ENCODE measurements around the gene COL20A1.

The COL20A1 gene

DNA sequence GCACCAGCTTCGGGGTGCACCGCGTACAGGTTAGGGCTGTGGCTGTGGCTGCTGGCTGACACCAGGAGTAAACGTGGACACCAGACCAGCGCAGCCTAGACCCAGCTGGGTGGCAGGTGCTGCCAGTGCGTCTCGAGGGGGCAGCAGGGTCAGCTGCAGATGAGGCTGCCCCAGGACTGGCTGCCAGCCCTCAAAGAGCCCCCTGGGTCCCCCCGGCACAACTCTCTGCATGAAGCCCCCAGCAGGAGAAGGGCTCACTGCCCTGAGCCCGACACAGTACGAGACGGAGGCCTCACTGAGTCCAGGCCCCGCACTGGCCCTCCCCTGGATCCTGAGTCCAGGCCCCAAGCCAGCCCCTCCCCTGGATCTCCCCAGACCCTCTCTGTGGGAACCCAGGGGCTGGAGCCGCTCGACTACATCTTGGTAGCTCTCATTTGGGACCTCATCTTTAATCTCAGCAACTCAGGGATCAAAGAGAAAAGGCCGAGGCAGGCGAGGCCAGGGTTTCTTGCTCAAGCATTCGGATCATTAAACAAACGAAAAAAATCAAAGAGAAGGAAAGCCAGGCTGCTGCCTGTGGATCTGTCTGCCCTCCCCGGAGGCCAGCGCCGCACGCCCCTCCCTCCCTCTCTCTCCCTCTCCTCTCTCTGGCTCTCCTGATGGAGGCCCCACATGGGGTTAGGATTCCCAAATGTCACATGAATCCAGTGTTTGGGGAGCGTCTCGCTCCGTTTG is 31.8 kb upstream of the COL20A1 start:
- no peak overlapping the region for H3K27ac ChIP-seq
- no peak for TF ChIP-seq ZFX (IDR thresholded peaks at IDR 0.05)
- TF ChIP-seq, protein P1, sequence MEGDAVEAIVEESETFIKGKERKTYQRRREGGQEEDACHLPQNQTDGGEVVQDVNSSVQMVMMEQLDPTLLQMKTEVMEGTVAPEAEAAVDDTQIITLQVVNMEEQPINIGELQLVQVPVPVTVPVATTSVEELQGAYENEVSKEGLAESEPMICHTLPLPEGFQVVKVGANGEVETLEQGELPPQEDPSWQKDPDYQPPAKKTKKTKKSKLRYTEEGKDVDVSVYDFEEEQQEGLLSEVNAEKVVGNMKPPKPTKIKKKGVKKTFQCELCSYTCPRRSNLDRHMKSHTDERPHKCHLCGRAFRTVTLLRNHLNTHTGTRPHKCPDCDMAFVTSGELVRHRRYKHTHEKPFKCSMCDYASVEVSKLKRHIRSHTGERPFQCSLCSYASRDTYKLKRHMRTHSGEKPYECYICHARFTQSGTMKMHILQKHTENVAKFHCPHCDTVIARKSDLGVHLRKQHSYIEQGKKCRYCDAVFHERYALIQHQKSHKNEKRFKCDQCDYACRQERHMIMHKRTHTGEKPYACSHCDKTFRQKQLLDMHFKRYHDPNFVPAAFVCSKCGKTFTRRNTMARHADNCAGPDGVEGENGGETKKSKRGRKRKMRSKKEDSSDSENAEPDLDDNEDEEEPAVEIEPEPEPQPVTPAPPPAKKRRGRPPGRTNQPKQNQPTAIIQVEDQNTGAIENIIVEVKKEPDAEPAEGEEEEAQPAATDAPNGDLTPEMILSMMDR (conservative IDR thresholded peaks at IDR 0.05), result no peak

DNA sequence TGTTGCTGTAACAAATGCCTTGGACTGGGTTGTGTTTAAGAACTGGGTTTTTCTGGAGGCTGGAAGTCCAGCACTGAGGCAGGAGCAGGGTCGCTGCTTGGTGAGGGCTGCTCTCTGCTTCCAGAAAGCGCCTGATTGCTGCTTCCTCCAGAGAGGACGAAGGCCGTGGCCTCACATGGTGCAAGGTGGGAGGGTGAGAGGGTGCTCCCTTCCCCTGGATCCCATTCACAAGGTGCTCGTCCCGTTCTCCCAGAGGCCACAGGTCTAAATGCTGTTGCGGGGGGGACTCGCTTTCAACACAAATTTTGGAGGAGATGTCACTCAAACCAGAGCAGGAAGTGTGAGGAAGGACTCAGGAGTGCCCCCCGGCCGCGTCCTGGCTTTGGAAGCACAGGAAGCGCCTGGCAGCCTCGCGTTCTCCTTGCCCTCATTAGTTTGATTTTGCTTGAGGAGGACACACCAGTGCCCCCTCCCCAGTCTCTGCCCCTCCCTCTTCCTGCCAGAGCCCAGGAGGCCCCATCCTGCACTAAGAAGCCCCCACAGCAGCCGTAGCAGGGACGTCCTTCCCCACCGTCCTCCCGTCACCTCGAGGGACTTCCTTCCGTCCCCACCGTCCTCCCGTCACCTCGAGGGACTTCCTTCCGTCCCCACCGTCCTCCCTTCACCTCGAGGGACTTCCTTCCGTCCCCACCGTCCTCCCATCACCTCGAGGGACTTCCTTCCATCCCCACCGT is 31.0 kb upstream of the COL20A1 start:
- H3K27ac ChIP-seq, result no peak overlapping the region
- no peak for TF ChIP-seq ZFX (IDR thresholded peaks at IDR 0.05)
- TF ChIP-seq, protein P1 (conservative IDR thresholded peaks at IDR 0.05), result no peak

DNA sequence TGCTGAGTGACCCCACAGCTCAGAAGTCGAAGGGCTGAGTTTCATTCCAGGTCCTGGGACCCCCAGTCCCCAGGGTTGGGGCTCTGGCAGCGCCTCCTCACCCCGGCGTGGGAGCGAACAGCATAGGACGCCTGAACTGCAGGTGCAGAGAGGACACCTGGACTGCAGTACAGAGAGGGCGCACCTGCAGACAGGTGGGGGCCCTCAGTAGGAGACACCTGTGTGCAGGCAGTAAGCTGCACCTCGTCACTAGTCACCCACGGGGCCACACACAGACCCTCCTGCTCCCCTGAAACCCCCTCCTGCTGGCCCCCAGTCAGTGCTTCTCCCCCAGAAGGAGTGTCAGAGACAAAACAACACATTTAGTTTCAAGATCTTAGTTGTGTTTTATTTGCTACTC is 30.1 kb upstream of the COL20A1 start:
- H3K27ac ChIP-seq, result no peak overlapping the region
- no peak for TF ChIP-seq ZFX (IDR thresholded peaks at IDR 0.05)
- TF ChIP-seq, protein P1 (conservative IDR thresholded peaks at IDR 0.05), result no peak

DNA sequence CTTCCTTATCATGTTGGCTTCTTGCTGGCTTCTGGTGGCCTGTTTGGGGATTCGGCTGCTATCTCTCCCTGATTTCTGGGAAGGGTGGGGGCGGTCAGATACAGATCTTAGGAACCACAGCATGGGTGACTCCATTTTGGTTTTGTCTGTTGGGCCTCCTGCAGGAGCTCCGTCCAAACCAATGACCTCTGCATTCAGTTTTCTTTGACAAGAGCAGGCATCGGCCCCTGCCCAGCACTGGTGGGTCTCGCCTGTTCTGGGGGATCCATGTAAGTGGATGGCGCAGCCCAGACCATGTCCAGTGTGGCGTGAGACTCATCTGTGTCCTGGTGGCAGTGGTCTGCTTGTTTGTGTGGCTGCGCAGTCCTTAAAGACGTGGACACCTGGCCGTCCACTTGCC is 29.0 kb upstream of the COL20A1 start:
- H3K27ac ChIP-seq, result no peak overlapping the region

DNA sequence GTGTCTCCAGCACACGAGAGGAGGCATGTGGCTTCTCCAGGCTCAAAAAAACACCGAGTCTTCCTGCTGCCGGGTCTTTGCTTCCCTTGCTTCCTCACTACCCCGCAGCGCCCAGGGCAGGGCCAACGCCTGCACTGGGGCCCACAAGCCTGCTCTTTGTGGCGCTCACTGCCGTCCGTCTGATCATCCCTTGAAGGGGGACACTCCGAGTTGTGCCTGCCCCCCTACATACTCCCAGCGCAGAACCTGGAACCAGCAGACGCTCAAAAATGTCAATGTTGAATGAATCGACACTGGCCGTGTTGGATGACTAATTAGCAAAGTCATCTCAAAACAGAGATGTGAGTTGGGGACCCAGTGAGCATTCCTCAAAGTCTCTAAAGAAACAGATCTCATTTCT is 28.5 kb upstream of the COL20A1 start:
- H3K27ac ChIP-seq, result no peak overlapping the region
- TF ChIP-seq ZFX (IDR thresholded peaks at IDR 0.05), result no peak
- TF ChIP-seq, protein P1 (conservative IDR thresholded peaks at IDR 0.05), result no peak

More for the DNA sequence above, 29.0 kb upstream of the COL20A1 start:
- TF ChIP-seq ZFX (IDR thresholded peaks at IDR 0.05), result no peak
- TF ChIP-seq, protein P1 (conservative IDR thresholded peaks at IDR 0.05), result no peak

DNA sequence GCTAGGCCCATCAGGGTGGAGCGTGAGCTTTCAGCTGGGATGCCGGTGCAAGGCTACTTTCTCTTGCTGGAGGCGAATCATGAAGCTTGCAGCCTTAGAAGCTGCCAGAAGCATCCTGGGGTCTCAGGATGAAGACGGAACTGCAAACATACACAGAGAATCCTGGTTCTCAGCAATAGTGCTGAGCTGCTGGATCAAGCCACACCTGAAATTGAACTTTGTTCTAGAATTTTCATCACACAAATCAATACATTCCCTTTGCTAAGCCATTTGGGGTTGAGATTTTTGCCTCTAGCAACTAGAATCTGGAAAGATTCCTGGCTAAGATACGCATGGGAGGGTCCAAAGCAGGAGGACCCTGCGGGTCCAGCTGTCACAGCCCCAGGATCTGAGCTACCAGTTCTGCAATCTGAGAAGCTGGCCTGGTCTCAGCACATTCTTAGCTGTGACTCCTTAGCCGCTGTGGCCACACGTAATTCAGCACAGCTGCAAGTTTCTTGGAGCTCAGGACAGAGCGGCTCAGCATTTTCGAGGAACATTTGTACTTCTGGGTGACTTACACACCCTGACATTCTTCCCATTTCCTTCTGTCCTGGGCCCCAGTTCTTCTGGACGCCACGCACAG is 27.0 kb upstream of the COL20A1 start:
- TF ChIP-seq, protein P1 (conservative IDR thresholded peaks at IDR 0.05), result no peak
- TF ChIP-seq ZFX (IDR thresholded peaks at IDR 0.05), result no peak
- no peak overlapping the region for H3K27ac ChIP-seq

DNA sequence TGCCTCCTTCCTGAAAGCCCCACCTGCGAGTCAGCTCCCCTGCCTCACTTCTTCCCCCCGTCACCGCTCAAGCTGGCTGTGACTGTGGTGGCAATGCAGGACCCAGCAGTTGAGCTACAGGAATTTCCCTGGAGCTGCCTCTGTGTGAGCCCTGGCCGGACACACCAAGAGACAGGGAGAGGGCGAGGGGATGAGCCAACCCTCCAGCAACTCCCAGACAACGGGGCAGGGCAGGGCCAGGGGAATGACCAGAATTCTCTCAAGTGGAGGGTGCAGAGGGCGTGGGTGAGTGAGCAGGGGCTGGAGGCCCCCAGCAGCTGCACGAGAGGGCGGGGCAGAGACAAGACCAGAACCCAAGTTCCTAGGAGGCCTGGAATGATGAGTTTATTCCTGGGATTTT is 25.3 kb upstream of the COL20A1 start:
- TF ChIP-seq, protein P1 (conservative IDR thresholded peaks at IDR 0.05), result no peak
- TF ChIP-seq ZFX (IDR thresholded peaks at IDR 0.05), result no peak
- H3K27ac ChIP-seq, result no peak overlapping the region
